Endothelial cell of umbilical vein (primary cell): ENCODE measurements around the gene IFT52. TPM values are rescaled to one million over a fixed set of nuclear protein-coding genes. Genes with fewer than 3 reads are reported as not detected.

Experiments
- BruUV-seq: library from RNA; stranded (reverse); fragments of 400-500 nt; replicated peaks from 2 replicates; lab custom pipeline; 2021; lab: Mats Ljungman, UMichigan
- CTCF ChIA-PET: fragments of 300-600, 350-600 bp; sonication (Branson Sonifier 250); formaldehyde crosslinking; loops from one replicate; lab custom pipeline; 2021; ENCODE audit warnings: antibody characterized with exemption, inconsistent platforms; lab: Charles Lee
- POLR2A ChIA-PET: fragments of 300-600, 350-600 bp; sonication (Branson Sonifier 250); formaldehyde crosslinking; loops from one replicate; lab custom pipeline; 2021; ENCODE audit warnings: antibody characterized with exemption, inconsistent platforms; lab: Charles Lee
- DNase-seq: peaks from one replicate; pipeline ENCODE4 v3.0.0-alpha.2; 2011; ENCODE audit warnings: low read depth, low spot score
- FAIRE-seq: peaks from 2 replicates; lab custom pipeline; 2011; peaks lifted over from hg19 to GRCh38; lab: Jason Lieb, UNC
- H2AFZ ChIP-seq: 2 replicates; pipeline ENCODE4 v1.6.0; 2012; ENCODE audit warnings: low read depth, low read length, control low read depth, inconsistent platforms
- H3K27ac ChIP-seq: 2 replicates; pipeline ENCODE4 v1.5.1; 2011; ENCODE audit warnings: low read depth, mild to moderate bottlenecking, control low read depth, low read length, moderate library complexity; ENCODE audit not compliant: insufficient read depth
- H3K27me3 ChIP-seq, 2 experiments: 2 replicates each; pipeline versions ENCODE4 v1.6.0 to v1.6.1; 2011; ENCODE audit warnings: low read length in 2 of 2, mixed read lengths in 1 of 2; ENCODE audit not compliant: control insufficient read depth in 2 of 2, insufficient read depth in 2 of 2
- H3K36me3 ChIP-seq, 2 experiments: 2 replicates in 1 of 2; 3 replicates in 1 of 2; pipeline ENCODE4 v1.5.1; 2011; ENCODE audit warnings: low read length in 2 of 2, mild to moderate bottlenecking in 1 of 2, moderate library complexity in 1 of 2; ENCODE audit not compliant: control insufficient read depth in 2 of 2, insufficient read depth in 2 of 2; ENCODE audit errors: extremely low read depth in 1 of 2
- H3K4me1 ChIP-seq: 3 replicates; pipeline ENCODE4 v1.5.1; 2011; ENCODE audit warnings: mild to moderate bottlenecking, low read length; ENCODE audit not compliant: control insufficient read depth, insufficient read depth; ENCODE audit errors: extremely low read depth
- H3K4me2 ChIP-seq: 2 replicates; pipeline ENCODE4 v1.6.1; 2011; ENCODE audit warnings: low read length, control low read depth, mixed read lengths; ENCODE audit not compliant: insufficient read depth
- H3K4me3 ChIP-seq, 3 experiments: fragments of 200-600 bp in 1 of 3; sonication (generic), shearing (Covaris generic) in 1 of 3; replicated peaks in 1 of 3; 2 replicates each; pipeline ENCODE4 v1.5.1; 2011 to 2016; ENCODE audit warnings: control low read depth in 3 of 3, low read length in 3 of 3, mild to moderate bottlenecking in 2 of 3, inconsistent platforms in 1 of 3, low read depth in 1 of 3, moderate library complexity in 1 of 3; ENCODE audit not compliant: insufficient read depth in 1 of 3
- H3K79me2 ChIP-seq: 2 replicates; pipeline ENCODE4 v1.6.0; 2012; ENCODE audit warnings: low read length, inconsistent platforms; ENCODE audit not compliant: control insufficient read depth, insufficient read depth
- H3K9ac ChIP-seq: replicated peaks from 2 replicates; pipeline ENCODE3; 2011; ENCODE audit warnings: low read length, control low read depth; ENCODE audit not compliant: insufficient read depth; ENCODE audit errors: extremely low read depth
- H3K9me1 ChIP-seq: replicated peaks from 3 replicates; pipeline ENCODE4 v1.6.0; 2011; ENCODE audit warnings: mild to moderate bottlenecking, low read length; ENCODE audit not compliant: control insufficient read depth, insufficient read depth; ENCODE audit errors: extremely low read depth
- H3K9me3 ChIP-seq: replicated peaks from 2 replicates; pipeline ENCODE4 v1.5.1; 2012; ENCODE audit warnings: low read length, inconsistent platforms; ENCODE audit not compliant: control insufficient read depth, insufficient read depth
- H4K20me1 ChIP-seq: replicated peaks from 2 replicates; pipeline ENCODE3; 2011; ENCODE audit warnings: mild to moderate bottlenecking, low read length; ENCODE audit not compliant: control insufficient read depth, insufficient read depth; ENCODE audit errors: extremely low read depth
- EZH2 ChIP-seq: IDR thresholded peaks from 2 replicates; pipeline ENCODE4 v1.6.1; 2012; ENCODE audit warnings: borderline replicate concordance, low read depth, mild to moderate bottlenecking, moderate library complexity, low read length, inconsistent platforms; ENCODE audit not compliant: severe bottlenecking
- FOS ChIP-seq: IDR thresholded peaks from 2 replicates; pipeline ENCODE4 v1.6.1; 2011; ENCODE audit warnings: mild to moderate bottlenecking, low read length, moderate library complexity, borderline replicate concordance; ENCODE audit not compliant: insufficient read depth
- GATA2 ChIP-seq: IDR thresholded peaks from 2 replicates; pipeline ENCODE4 v1.7.0; 2011; ENCODE audit warnings: low read depth, mild to moderate bottlenecking, moderate library complexity, mixed read lengths, low read length; ENCODE audit not compliant: insufficient read length, insufficient read depth
- JUN ChIP-seq: IDR thresholded peaks from 2 replicates; pipeline ENCODE4 v1.6.1; 2011; ENCODE audit warnings: borderline replicate concordance, low read depth; ENCODE audit not compliant: insufficient read length, insufficient read depth
- MYC ChIP-seq: IDR thresholded peaks from one replicate; pipeline ENCODE4 v1.6.1; 2011; ENCODE audit warnings: mild to moderate bottlenecking, low read depth, low read length
- POLR2A ChIP-seq: IDR thresholded peaks from 2 replicates; pipeline ENCODE4 v1.6.1; 2012; ENCODE audit warnings: low read depth, mild to moderate bottlenecking, control low read depth, low read length
- POLR2AphosphoS5 ChIP-seq: IDR thresholded peaks from 2 replicates; pipeline ENCODE4 v1.6.1; 2012; ENCODE audit warnings: low read depth, mild to moderate bottlenecking, control low read depth, low read length, moderate library complexity; ENCODE audit not compliant: insufficient read depth
- dilution Hi-C: fragments of 300-500 bp; cut with MboI; formaldehyde crosslinking; loops from one replicate; pipeline ENCODE4 v1.15.0; 2019; ENCODE audit warnings: low sequenced_read_pairs; ENCODE audit not compliant: extremely low pct_ligation_motif_present
- intact Hi-C: fragments of 100-400 bp; cut with micrococcal nuclease; formaldehyde crosslinking; loops from one replicate; pipeline ENCODE4 v1.10.0; 2022
- polyA plus RNA-seq, 4 experiments: library from polyadenylated mRNA; depleted of rRNA in 3 of 4; stranded (reverse) in 3 of 4; unstranded in 1 of 4; fragments of >200 nt; gene quantifications; 2 replicates each; pipeline versions ENCODE4 v1.2.1 to v1.2.3, GENCODE V29; 2011 to 2012; ENCODE audit warnings: missing spikeins in 1 of 4
- total RNA-seq: library from RNA; stranded (reverse); gene quantifications from 2 replicates; pipeline ENCODE4 v1.2.3, GENCODE V29; 2021
- TF ChIP-seq, protein P1 (sequence below): IDR thresholded peaks from 2 replicates; pipeline ENCODE4 v1.6.1; 2011; ENCODE audit not compliant: insufficient read depth, insufficient read length
- TF ChIP-seq, protein P2 (sequence below), 2 donors: IDR thresholded peaks; 1 replicate in 1 of 2; 2 replicates in 1 of 2; pipeline ENCODE4 v1.5.1; 2011; ENCODE audit warnings: low read length in 2 of 2, mild to moderate bottlenecking in 2 of 2, moderate library complexity in 2 of 2, control low read depth in 1 of 2, inconsistent platforms in 1 of 2, low read depth in 1 of 2; ENCODE audit not compliant: insufficient read depth in 1 of 2; ENCODE audit errors: extremely low read depth in 1 of 2

Gene IFT52
- total and polyA plus RNA-seq, 2 donors (not counting 3 experiments of a cell fraction or from before 2014, with no cell fraction given): 30.0 to 33.4 TPM

DNA sequence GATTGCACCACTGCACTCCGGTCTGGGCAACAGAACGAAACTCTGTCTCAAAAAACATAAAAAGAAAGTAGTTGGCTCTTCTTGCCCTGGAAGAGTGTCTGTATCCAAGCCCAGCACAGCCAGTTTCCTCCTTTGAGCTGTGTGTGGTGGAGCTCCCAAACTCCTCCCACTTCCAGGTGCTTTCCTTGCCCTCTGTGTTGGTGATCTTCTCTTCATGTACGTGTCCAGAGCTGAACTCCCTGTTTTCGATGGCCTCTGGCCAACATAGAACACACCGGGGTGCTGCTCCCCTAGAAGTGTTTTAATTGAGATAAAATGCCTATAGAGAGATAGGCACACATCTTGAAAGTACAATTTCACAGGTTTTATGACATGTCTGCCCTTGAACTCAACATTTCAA lies 48.6 kb upstream of the IFT52 start:
- Histone ChIP-seq H3K4me3 (no peak overlapping the region), H3K9me1 (no peaks in the 10 kb centered on the region), H3K9me3 (no peaks in the 10 kb centered on the region), H3K36me3 (no peaks in the 10 kb centered on the region), H3K4me2 (no peak overlapping the region), H3K27ac (no peak overlapping the region), H4K20me1 (no peaks in the 10 kb centered on the region), H2AFZ (no peak overlapping the region), H3K79me2 (no peaks in the 10 kb centered on the region), H3K9ac (no peak overlapping the region), H3K27me3 (no peaks in the 10 kb centered on the region), H3K4me1 (peaks cover 6% of the 10 kb centered on the region)
- ChIA-PET CTCF (interaction anchor here (1.0 to 1.2 kb wide), 3 partner anchors 48 to 539 kb away, joined by 3 to 4 read pairs (median 4); partner anchors contain the start of gene IFT52), POLR2A (no interaction called here)
- intact Hi-C loops (no loop called here), dilution Hi-C loops (no loop called here)
- BruUV-seq: no TSS peak
- no peak for DNase-seq
- TF ChIP-seq GATA2: no peak
- no peak for TF ChIP-seq POLR2AphosphoS5
- no peak for TF ChIP-seq POLR2A
- no peak for TF ChIP-seq MYC
- TF ChIP-seq JUN: no peak
- TF ChIP-seq FOS: no peak
- TF ChIP-seq, protein P1, sequence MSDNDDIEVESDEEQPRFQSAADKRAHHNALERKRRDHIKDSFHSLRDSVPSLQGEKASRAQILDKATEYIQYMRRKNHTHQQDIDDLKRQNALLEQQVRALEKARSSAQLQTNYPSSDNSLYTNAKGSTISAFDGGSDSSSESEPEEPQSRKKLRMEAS: no peak
- TF ChIP-seq EZH2: no peak
- TF ChIP-seq, protein P2, sequence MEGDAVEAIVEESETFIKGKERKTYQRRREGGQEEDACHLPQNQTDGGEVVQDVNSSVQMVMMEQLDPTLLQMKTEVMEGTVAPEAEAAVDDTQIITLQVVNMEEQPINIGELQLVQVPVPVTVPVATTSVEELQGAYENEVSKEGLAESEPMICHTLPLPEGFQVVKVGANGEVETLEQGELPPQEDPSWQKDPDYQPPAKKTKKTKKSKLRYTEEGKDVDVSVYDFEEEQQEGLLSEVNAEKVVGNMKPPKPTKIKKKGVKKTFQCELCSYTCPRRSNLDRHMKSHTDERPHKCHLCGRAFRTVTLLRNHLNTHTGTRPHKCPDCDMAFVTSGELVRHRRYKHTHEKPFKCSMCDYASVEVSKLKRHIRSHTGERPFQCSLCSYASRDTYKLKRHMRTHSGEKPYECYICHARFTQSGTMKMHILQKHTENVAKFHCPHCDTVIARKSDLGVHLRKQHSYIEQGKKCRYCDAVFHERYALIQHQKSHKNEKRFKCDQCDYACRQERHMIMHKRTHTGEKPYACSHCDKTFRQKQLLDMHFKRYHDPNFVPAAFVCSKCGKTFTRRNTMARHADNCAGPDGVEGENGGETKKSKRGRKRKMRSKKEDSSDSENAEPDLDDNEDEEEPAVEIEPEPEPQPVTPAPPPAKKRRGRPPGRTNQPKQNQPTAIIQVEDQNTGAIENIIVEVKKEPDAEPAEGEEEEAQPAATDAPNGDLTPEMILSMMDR (IDR thresholded peaks at IDR 0.05; ENCODE audit: extremely low read depth in 1 of 2, insufficient read depth in 1 of 2, low read depth in 1 of 2, low read length in 2 of 2): no peak
- no peak for FAIRE-seq
